Pulmonary artery endothelial cell (primary cell): ENCODE measurements around the gene CCDC85A. TPM values are rescaled to one million over a fixed set of nuclear protein-coding genes. Genes with fewer than 3 reads are reported as not detected.

Source experiments
- DNase-seq: peaks from one replicate; pipeline ENCODE4 v3.0.0-alpha.2; 2011; ENCODE audit warnings: low read depth, low spot score
- total RNA-seq: library from RNA; depleted of rRNA; stranded (reverse); fragments of >200 nt; gene quantifications from 2 replicates; pipeline ENCODE4 v1.2.3, GENCODE V29; 2014

The CCDC85A gene
- total RNA-seq, 1 donor from 2014 or later: 29.1 TPM

GRCh38 chr2:56239030-56239429, 55.2 kb downstream of the CCDC85A start:
- no peak for DNase-seq

DNA sequence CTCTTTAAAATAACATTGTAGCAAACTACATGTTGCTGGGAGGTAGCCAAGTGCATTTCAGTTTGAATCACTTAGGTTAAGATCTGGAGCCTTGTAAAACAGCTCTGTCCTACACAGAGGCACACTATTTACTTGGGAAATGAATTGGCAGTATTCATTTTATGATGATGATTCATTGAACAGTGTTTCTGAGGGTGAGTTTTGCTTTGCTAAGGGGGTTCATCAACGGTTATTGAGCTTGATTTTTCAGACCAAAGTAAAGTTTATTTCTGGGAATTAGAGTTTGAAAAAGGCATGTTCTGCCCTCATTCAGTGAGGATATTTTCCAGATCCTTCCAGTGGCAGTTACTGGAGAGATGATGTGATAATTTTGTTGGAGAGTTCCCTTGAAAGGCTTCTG, 55.6 kb downstream of the CCDC85A start:
- DNase-seq: no peak

DNA sequence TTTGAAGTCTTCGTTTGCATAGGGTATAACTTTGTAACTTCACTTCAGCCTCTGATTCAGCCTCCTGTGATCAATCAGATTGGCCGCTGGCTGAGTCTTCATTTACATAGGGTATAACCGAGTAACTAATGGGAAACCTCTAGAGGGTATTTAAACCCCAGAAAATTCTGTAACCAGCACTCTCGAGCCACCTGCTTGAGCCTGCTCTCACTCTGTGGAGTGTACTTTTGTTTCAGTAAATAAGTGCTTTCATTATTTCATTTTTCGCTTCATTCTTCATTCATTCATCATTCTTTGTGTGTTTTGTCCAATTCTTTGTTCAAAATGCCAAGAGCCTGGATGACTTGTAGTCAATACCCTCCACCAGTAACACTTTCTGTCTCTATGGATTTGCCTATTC, 56.4 kb downstream of the CCDC85A start:
- no peak for DNase-seq

GRCh38 chr2:56244506-56244905, 60.7 kb downstream of the CCDC85A start:
- no peak for DNase-seq

DNA sequence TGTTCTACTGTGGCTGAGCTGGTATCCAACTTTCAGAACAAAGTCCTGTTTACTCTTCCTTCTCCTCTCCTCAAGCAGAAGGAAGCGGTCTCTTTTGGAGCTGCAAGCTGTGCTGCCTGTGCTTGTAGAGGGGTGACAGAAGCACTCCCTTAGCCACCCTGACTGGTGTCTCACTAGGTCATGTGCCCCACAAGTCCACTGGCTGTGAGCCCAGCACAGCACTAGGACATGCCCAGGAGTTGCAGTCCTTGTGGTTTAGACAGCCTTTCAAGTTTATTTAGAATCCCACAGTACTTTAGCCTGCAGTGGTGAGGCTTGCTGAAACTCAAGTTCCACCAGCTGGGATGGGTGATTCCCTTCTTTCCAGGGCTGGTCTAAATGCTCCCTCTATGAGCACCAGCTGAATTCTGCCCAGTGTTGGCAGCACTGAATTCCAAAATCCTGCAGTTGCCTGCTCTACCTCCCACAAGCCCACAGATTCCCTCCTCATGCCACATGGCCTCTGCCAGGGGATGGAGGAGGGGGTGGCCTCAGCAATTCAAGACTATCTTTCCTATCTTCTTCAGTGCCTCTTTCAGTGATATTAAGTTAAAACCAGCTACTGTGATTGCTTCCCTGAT, 61.2 kb downstream of the CCDC85A start:
- no peak for DNase-seq

DNA sequence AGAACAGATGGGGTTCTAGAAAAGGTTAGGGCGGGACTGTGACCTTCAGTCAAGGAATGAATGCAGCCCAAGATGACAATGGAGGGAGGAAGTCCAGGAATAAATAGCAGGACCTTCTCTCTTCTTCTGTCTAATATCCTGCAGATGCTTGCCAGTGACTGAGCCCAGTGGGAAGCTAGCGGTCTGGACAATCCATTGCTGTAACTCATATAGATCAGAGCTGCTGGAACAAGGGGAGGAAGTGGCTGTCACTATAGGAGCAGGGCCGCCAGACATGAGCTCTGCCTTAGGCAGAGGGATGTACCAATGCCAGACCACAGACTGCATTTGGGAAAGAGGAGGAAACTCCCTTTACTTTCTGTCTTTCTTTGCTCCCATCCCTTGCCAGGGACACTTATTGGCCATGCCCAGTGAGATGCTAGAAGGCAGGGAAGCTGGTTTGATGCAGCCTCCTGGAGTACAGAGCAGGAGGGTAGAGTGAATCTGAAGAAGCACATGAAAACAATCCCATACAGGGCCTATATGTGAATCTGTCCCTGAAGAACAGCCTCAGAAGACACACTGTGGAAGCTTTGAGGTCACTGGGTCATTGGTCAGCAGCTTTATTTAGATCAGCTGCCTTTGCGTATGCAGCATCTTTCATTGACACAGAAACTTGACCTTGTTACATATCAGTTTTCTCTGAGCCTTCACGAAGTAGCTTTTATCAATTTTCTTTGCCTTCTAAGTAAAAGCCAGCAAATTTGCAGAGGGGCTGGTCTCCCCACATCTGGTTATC, 65.4 kb downstream of the CCDC85A start:
- DNase-seq: no peak

GRCh38 chr2:56250153-56250729, 66.5 kb downstream of the CCDC85A start:
- no peak for DNase-seq

- DNase-seq: no peak
Measured at GRCh38 chr2:56260415-56260814, 76.6 kb downstream of the CCDC85A start.

DNA sequence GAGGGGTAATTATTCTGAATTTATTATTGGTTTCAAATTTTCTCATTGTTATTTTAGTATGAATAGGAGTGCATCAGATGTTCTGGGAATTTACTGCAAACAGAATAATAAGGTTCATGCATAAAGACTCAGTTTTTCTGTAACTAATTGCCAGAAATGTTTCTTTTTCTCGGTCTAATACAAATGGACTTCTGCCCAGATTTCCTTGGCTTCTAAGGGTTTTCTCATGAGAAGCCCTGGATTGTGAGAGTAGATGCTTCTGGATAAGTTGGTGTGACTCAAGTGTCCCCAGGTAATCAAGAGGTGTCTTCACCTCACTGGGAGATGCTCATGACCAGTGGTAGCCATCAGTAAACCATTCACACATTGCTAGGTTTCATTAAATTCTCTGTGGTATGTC, 78.5 kb downstream of the CCDC85A start:
- DNase-seq: no peak

- no peak for DNase-seq
Measured at GRCh38 chr2:56263876-56264275, 80.1 kb downstream of the CCDC85A start.

GRCh38 chr2:56266761-56267414, 83.1 kb downstream of the CCDC85A start:
- no peak for DNase-seq

DNA sequence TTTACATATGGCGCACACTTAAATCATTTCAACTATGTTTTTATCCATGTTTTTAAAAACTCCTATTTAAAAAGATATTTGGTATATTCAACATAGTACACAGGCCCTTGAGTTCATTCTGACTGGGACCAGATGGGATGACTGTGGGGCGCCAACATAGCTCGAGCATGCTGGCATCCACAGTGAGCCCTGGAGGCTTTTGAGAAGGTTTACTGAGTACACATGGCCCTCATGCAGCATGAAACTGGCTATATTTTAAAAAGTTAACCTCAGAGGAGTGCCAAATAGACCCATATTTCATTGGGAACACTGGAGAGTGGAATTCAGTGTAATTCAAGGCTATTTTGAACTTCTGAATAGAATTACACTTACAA, 83.6 kb downstream of the CCDC85A start:
- DNase-seq: no peak

GRCh38 chr2:56268856-56269255, 85.1 kb downstream of the CCDC85A start:
- no peak for DNase-seq

GRCh38 chr2:56271275-56271674, 87.5 kb downstream of the CCDC85A start:
- no peak for DNase-seq

GRCh38 chr2:56285224-56285623, 101.4 kb downstream of the CCDC85A start:
- DNase-seq: no peak

DNA sequence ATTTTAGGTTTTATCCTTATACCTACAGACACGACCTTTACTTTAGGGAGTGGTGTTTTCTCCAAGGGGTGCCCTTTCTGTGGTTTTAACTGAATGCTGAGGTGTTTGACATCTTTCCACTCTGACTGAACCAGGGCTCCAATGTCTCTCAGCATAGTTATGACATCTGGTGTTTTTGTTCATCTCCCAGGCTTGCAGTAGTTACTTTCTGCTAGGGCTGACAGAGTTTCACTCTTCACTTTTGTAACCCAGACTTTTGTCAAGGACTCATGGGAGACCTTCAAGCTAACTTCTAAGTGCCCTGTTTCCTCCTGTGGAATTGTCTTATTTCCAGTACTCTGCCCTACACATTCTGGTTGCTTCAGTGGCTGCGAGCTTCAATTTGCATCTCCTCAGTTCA, 103.1 kb downstream of the CCDC85A start:
- no peak for DNase-seq

GRCh38 chr2:56287508-56287907, 103.7 kb downstream of the CCDC85A start:
- no peak for DNase-seq

- DNase-seq: no peak
Measured at GRCh38 chr2:56287974-56288373, 104.2 kb downstream of the CCDC85A start.

DNA sequence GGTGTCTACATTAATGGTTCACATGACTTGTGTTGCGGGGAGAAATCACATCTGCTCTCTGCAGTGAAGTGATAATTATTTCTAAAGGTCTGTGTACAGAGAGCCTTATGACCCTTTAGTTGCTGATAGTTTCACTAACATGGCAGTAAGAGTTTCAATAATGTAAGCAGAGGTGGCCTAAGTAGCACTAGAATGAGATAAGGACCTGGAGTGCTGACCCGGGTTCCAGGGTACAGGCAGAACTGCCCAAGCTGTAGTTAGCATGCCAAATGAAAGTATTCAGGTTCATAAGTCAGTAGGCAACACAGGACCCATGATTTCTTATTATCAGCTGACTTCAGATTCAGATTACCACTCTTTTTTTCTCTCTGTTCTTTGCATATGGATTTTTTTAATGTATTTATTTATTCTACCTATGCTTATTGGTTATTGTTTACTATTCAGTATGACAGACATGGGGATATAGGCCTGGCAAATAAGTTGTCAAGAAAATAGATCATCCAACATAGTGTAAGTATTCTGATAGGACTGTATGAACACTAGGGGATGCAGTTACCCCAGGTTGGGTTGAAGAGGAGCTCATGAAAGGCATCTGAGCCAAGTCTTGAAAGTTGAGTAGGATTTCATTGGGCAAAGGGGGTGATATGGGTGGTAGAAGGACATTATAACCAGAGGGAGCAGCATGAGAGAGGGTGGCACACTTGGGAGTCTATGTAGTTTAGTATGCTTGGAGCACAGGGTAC, 105.2 kb downstream of the CCDC85A start:
- no peak for DNase-seq

DNA sequence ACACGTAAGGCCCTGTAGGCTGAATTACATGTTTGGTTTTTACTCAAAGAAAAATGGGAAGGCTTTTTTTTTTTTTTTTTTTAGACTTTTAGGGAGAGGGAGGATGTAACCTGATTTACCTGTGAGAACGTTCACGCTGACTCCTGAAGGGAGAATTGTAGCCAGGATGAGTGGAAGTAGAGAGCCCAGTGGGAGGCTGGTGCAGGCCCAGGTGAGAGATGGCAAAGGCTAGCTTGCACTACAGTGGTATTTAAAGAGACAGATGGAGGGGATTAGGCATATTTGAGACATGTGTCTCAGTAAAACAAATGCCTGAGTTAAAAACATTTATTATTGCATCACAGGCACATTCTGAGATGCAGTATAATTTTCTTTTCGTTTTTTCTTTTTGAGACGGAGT, 107.9 kb downstream of the CCDC85A start:
- DNase-seq: no peak

- no peak for DNase-seq
Measured at GRCh38 chr2:56292951-56293350, 109.2 kb downstream of the CCDC85A start.

- DNase-seq: no peak
Measured at GRCh38 chr2:56295666-56296065, 111.9 kb downstream of the CCDC85A start.
